Sigmoid colon (tissue), 3 donors: ENCODE data around the gene POLE.

Experiments
- POLR2A ChIP-seq, 2 donors: fragments of 450-650 bp; IDR thresholded peaks; one replicate each; pipeline ENCODE4 v1.6.1; 2016; ENCODE audit warnings: antibody characterized with exemption in 2 of 2, mild to moderate bottlenecking in 2 of 2, moderate library complexity in 2 of 2
- TF ChIP-seq, protein P1 (sequence below), 4 experiments: fragments of 450-650 bp in 3 of 4; fragments of 200-600 bp in 1 of 4; IDR thresholded peaks; one replicate each; pipeline ENCODE4 v1.5.1; 2016 to 2019; ENCODE audit warnings: antibody characterized with exemption in 4 of 4, mild to moderate bottlenecking in 3 of 4, moderate library complexity in 2 of 4

DNA sequence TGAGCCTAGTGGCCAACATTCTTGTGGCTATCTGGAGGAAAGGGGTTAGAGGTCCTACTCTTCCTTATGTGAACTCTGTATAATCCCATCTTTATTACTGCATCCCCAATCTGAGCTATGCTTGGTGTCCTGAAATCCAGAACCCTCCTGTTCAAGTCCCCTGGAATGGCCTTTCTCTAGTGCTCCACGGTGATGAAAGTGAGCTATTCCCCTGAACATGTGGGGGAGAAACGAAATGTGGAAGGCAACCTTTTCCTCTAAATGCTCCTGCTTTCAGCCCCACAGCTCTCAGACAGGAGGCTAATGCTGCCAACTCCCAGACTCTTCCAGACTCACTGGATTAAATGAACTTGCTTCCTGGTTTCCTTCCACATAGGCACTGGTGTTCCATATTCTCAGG lies 21.0 kb upstream of the POLE start:
- TF ChIP-seq, protein P1, sequence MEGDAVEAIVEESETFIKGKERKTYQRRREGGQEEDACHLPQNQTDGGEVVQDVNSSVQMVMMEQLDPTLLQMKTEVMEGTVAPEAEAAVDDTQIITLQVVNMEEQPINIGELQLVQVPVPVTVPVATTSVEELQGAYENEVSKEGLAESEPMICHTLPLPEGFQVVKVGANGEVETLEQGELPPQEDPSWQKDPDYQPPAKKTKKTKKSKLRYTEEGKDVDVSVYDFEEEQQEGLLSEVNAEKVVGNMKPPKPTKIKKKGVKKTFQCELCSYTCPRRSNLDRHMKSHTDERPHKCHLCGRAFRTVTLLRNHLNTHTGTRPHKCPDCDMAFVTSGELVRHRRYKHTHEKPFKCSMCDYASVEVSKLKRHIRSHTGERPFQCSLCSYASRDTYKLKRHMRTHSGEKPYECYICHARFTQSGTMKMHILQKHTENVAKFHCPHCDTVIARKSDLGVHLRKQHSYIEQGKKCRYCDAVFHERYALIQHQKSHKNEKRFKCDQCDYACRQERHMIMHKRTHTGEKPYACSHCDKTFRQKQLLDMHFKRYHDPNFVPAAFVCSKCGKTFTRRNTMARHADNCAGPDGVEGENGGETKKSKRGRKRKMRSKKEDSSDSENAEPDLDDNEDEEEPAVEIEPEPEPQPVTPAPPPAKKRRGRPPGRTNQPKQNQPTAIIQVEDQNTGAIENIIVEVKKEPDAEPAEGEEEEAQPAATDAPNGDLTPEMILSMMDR (IDR thresholded peaks at IDR 0.05) = no peak
- TF ChIP-seq POLR2A (IDR thresholded peaks at IDR 0.05) = no peak
